ENCODE results near the gene GLG1.

Gene GLG1

GRCh38 chr16:74575807-74576643 lies 30.9 kb downstream of the GLG1 start:
- no peak for TF ChIP-seq CTCF (conservative IDR thresholded peaks at IDR 0.05; ENCODE audit: low read depth, low read length)
- DNase-seq (ENCODE audit: low read depth) = no peak
- no peak overlapping the region for H3K4me3 ChIP-seq (ENCODE audit: low read depth, low read length)

- DNase-seq (ENCODE audit: low read depth) = no peak
Observed at GRCh38 chr16:74575175-74575806, 31.6 kb downstream of the GLG1 start.

GRCh38 chr16:74574146-74574545 lies 32.8 kb downstream of the GLG1 start:
- TF ChIP-seq CTCF (conservative IDR thresholded peaks at IDR 0.05; ENCODE audit: low read depth, low read length) = no peak
- H3K4me3 ChIP-seq (ENCODE audit: low read depth, low read length) = no peak overlapping the region
- DNase-seq (ENCODE audit: low read depth) = no peak

More at GRCh38 chr16:74575175-74575806, 31.6 kb downstream of the GLG1 start:
- no peak for TF ChIP-seq CTCF (conservative IDR thresholded peaks at IDR 0.05; ENCODE audit: low read depth, low read length)
- H3K4me3 ChIP-seq (ENCODE audit: low read depth, low read length) = no peak overlapping the region

- DNase-seq (ENCODE audit: low read depth) = no peak
- no peak for TF ChIP-seq CTCF (conservative IDR thresholded peaks at IDR 0.05; ENCODE audit: low read depth, low read length)
- no peak overlapping the region for H3K4me3 ChIP-seq (ENCODE audit: low read depth, low read length)
Observed at GRCh38 chr16:74573622-74574021, 33.3 kb downstream of the GLG1 start.

GRCh38 chr16:74570412-74571301 lies 36.3 kb downstream of the GLG1 start:
- H3K4me3 ChIP-seq (ENCODE audit: low read depth, low read length) = no peak overlapping the region
- DNase-seq (ENCODE audit: low read depth) = no peak
- TF ChIP-seq CTCF (conservative IDR thresholded peaks at IDR 0.05; ENCODE audit: low read depth, low read length) = no peak

GRCh38 chr16:74568961-74569631 lies 37.8 kb downstream of the GLG1 start:
- H3K4me3 ChIP-seq (ENCODE audit: low read depth, low read length) = no peak overlapping the region
- no peak for TF ChIP-seq CTCF (conservative IDR thresholded peaks at IDR 0.05; ENCODE audit: low read depth, low read length)
- peak; percentile 41 for DNase-seq (ENCODE audit: low read depth)

Measured in choroid plexus epithelial cell (primary cell).